Kidney capillary endothelial cell (primary cell): ENCODE measurements around the gene PHF21A.

Experiments used
- DNase-seq: peaks from one replicate; pipeline ENCODE4 v3.0.0-alpha.2; 2018; ENCODE audit warnings: low spot score

PHF21A gene

GRCh38 chr11:46075168-46075567 lies 46.1 kb downstream of the PHF21A start:
- DNase-seq, result no peak

- no peak for DNase-seq
These were observed 47.6 kb downstream of the PHF21A start for GRCh38 chr11:46073632-46074031.

- no peak for DNase-seq
These were observed 48.9 kb downstream of the PHF21A start for GRCh38 chr11:46072172-46072964.

GRCh38 chr11:46071091-46071490 lies 50.2 kb downstream of the PHF21A start:
- DNase-seq, result no peak

GRCh38 chr11:46069595-46069994 lies 51.7 kb downstream of the PHF21A start:
- no peak for DNase-seq

GRCh38 chr11:46066335-46066734 lies 54.9 kb downstream of the PHF21A start:
- DNase-seq, result no peak

GRCh38 chr11:46065681-46066080 lies 55.6 kb downstream of the PHF21A start:
- no peak for DNase-seq

GRCh38 chr11:46064221-46064620 lies 57.0 kb downstream of the PHF21A start:
- DNase-seq, result no peak

- no peak for DNase-seq
These were observed 58.1 kb downstream of the PHF21A start for GRCh38 chr11:46063138-46063537.

GRCh38 chr11:46060013-46060412 lies 61.2 kb downstream of the PHF21A start:
- no peak for DNase-seq

- no peak for DNase-seq
These were observed 63.8 kb downstream of the PHF21A start for GRCh38 chr11:46057489-46057888.

- no peak for DNase-seq
These were observed 65.9 kb downstream of the PHF21A start for GRCh38 chr11:46055371-46055770.

- DNase-seq, result no peak
These were observed 70.2 kb downstream of the PHF21A start for GRCh38 chr11:46051102-46051501.

- no peak for DNase-seq
These were observed 70.6 kb downstream of the PHF21A start for GRCh38 chr11:46050662-46051061.

- no peak for DNase-seq
These were observed 71.2 kb downstream of the PHF21A start for GRCh38 chr11:46050003-46050461.

GRCh38 chr11:46049325-46049897 lies 71.8 kb downstream of the PHF21A start:
- no peak for DNase-seq

- DNase-seq, result no peak
These were observed 73.1 kb downstream of the PHF21A start for GRCh38 chr11:46048198-46048597.

GRCh38 chr11:46047520-46047919 lies 73.7 kb downstream of the PHF21A start:
- no peak for DNase-seq

- DNase-seq, result no peak
These were observed 75.4 kb downstream of the PHF21A start for GRCh38 chr11:46045811-46046210.

GRCh38 chr11:46044601-46045000 lies 76.7 kb downstream of the PHF21A start:
- no peak for DNase-seq

- DNase-seq, result no peak
These were observed 81.3 kb downstream of the PHF21A start for GRCh38 chr11:46039990-46040389.

- no peak for DNase-seq
These were observed 82.7 kb downstream of the PHF21A start for GRCh38 chr11:46038529-46038928.

GRCh38 chr11:46036969-46037368 lies 84.3 kb downstream of the PHF21A start:
- DNase-seq, result no peak

GRCh38 chr11:46036009-46036408 lies 85.2 kb downstream of the PHF21A start:
- no peak for DNase-seq
